Ectodermal cell (in vitro differentiated cells): Measurements from ENCODE around the gene PAPOLB.

Experiments
- H3K27ac ChIP-seq: 2 replicates; pipeline ENCODE4 v1.7.0; 2013; ENCODE audit warnings: mild to moderate bottlenecking, low read depth, low read length; ENCODE audit not compliant: insufficient read depth, poor library complexity, severe bottlenecking
- H3K27me3 ChIP-seq: 2 replicates; pipeline ENCODE4 v1.7.0; 2013; ENCODE audit warnings: mild to moderate bottlenecking, low read length; ENCODE audit not compliant: insufficient read depth, control insufficient read depth, poor library complexity, severe bottlenecking
- H3K36me3 ChIP-seq: one replicate; pipeline ENCODE4 v1.7.0; 2013; ENCODE audit warnings: low read length; ENCODE audit not compliant: control insufficient read depth, insufficient read depth
- H3K4me1 ChIP-seq: one replicate; pipeline ENCODE4 v1.7.0; 2013; ENCODE audit warnings: low read length; ENCODE audit not compliant: control insufficient read depth, insufficient read depth
- H3K4me3 ChIP-seq: 2 replicates; pipeline ENCODE4 v1.7.0; 2013; ENCODE audit warnings: low read depth, low read length, control low read depth; ENCODE audit not compliant: insufficient read depth
- H3K9me3 ChIP-seq: 2 replicates; pipeline ENCODE4 v1.7.0; 2013; ENCODE audit warnings: mild to moderate bottlenecking, low read length, moderate library complexity; ENCODE audit not compliant: control insufficient read depth
- WGBS, 2 experiments: methylation state at CpG; one replicate each; pipeline ENCODE4 v1.1.7; 2013; ENCODE audit warnings: missing lambda C conversion rate in 2 of 2; 5-methylcytosine and 5-hydroxymethylcytosine counted together

The PAPOLB gene

GRCh38 chr7:4834601-4835397, 27.0 kb downstream of the PAPOLB start:
- Histone ChIP-seq H3K9me3 (no peaks in the 10 kb centered on the region), H3K4me1 (peaks cover 19% of the 10 kb centered on the region), H3K36me3 (no peaks in the 10 kb centered on the region), H3K27me3 (no peaks in the 10 kb centered on the region), H3K27ac (no peak overlapping the region), H3K4me3 (no peak overlapping the region)
- WGBS, 2 experiments: 96 to 97% methylated on average over 60 of the region's 60 CpGs

GRCh38 chr7:4833691-4834600, 27.9 kb downstream of the PAPOLB start:
- H3K9me3 ChIP-seq: no peaks in the 10 kb centered on the region
- WGBS, 2 experiments: 87 to 88% methylated on average over 36 of the region's 36 CpGs

GRCh38 chr7:4833176-4833575, 28.7 kb downstream of the PAPOLB start:
- H3K27me3 ChIP-seq: no peaks in the 10 kb centered on the region
- no peaks in the 10 kb centered on the region for H3K9me3 ChIP-seq
- H3K4me3 ChIP-seq: no peak overlapping the region
- no peak overlapping the region for H3K27ac ChIP-seq
- H3K36me3 ChIP-seq: no peaks in the 10 kb centered on the region
- 94 to 97% methylated on average over 17 of the region's 17 CpGs for WGBS, 2 experiments
- H3K4me1 ChIP-seq: peaks cover 12% of the 10 kb centered on the region

More at GRCh38 chr7:4833691-4834600, 27.9 kb downstream of the PAPOLB start:
- Histone ChIP-seq H3K4me3 (no peak overlapping the region), H3K27ac (no peak overlapping the region), H3K36me3 (no peaks in the 10 kb centered on the region), H3K27me3 (no peaks in the 10 kb centered on the region), H3K4me1 (peaks cover 19% of the 10 kb centered on the region)

GRCh38 chr7:4832711-4833110, 29.1 kb downstream of the PAPOLB start:
- no peaks in the 10 kb centered on the region for H3K27me3 ChIP-seq
- H3K4me3 ChIP-seq: no peak overlapping the region
- WGBS, 2 experiments: 96 to 99% methylated on average over 16 of the region's 16 CpGs
- peaks cover 8% of the 10 kb centered on the region for H3K4me1 ChIP-seq
- H3K9me3 ChIP-seq: no peaks in the 10 kb centered on the region
- H3K36me3 ChIP-seq: no peaks in the 10 kb centered on the region
- H3K27ac ChIP-seq: no peak overlapping the region

- Histone ChIP-seq H3K27ac (no peak overlapping the region), H3K27me3 (no peaks in the 10 kb centered on the region), H3K9me3 (no peaks in the 10 kb centered on the region), H3K4me3 (no peak overlapping the region), H3K36me3 (no peaks in the 10 kb centered on the region), H3K4me1 (no peaks in the 10 kb centered on the region)
- WGBS, 2 experiments: 90 to 93% methylated on average over 17 of the region's 17 CpGs
Measured at GRCh38 chr7:4831723-4832495, 29.9 kb downstream of the PAPOLB start.

GRCh38 chr7:4830176-4830575, 31.7 kb downstream of the PAPOLB start:
- H3K4me3 ChIP-seq: no peak overlapping the region
- no peaks in the 10 kb centered on the region for H3K9me3 ChIP-seq
- 50 to 56% methylated on average over 14 of the region's 14 CpGs for whole genome bisulfite sequencing, 2 experiments
- no peaks in the 10 kb centered on the region for H3K36me3 ChIP-seq
- no peaks in the 10 kb centered on the region for H3K4me1 ChIP-seq
- H3K27me3 ChIP-seq: no peaks in the 10 kb centered on the region
- H3K27ac ChIP-seq: no peak overlapping the region

- no peaks in the 10 kb centered on the region for H3K27me3 ChIP-seq
- no peak overlapping the region for H3K27ac ChIP-seq
- H3K9me3 ChIP-seq: no peaks in the 10 kb centered on the region
- WGBS, 2 experiments: 92 to 93% methylated on average over 17 of the region's 17 CpGs
- H3K4me3 ChIP-seq: no peak overlapping the region
- H3K4me1 ChIP-seq: no peaks in the 10 kb centered on the region
- H3K36me3 ChIP-seq: no peaks in the 10 kb centered on the region
Measured at GRCh38 chr7:4828720-4829383, 33.0 kb downstream of the PAPOLB start.

GRCh38 chr7:4825081-4825480, 36.7 kb downstream of the PAPOLB start:
- H3K27me3 ChIP-seq: no peaks in the 10 kb centered on the region
- WGBS, 2 experiments: 95% methylated on average over 15 of the region's 15 CpGs
- no peaks in the 10 kb centered on the region for H3K9me3 ChIP-seq
- no peak overlapping the region for H3K27ac ChIP-seq
- no peaks in the 10 kb centered on the region for H3K4me1 ChIP-seq
- H3K4me3 ChIP-seq: no peak overlapping the region
- no peaks in the 10 kb centered on the region for H3K36me3 ChIP-seq

- Histone ChIP-seq H3K9me3 (no peaks in the 10 kb centered on the region), H3K36me3 (no peaks in the 10 kb centered on the region), H3K27ac (no peak overlapping the region), H3K27me3 (no peaks in the 10 kb centered on the region), H3K4me3 (no peak overlapping the region), H3K4me1 (no peaks in the 10 kb centered on the region)
- WGBS, 2 experiments: 91 to 92% methylated on average over 20 of the region's 20 CpGs
Measured at GRCh38 chr7:4824120-4824775, 37.6 kb downstream of the PAPOLB start.
